ENCODE results near the gene SH3BP1.
"Not testable (repeated sequence)": the region's sequence is repeated elsewhere in the genome, so short reads cannot be mapped to it uniquely, and the experiment has no call there.

Gene SH3BP1

DNA sequence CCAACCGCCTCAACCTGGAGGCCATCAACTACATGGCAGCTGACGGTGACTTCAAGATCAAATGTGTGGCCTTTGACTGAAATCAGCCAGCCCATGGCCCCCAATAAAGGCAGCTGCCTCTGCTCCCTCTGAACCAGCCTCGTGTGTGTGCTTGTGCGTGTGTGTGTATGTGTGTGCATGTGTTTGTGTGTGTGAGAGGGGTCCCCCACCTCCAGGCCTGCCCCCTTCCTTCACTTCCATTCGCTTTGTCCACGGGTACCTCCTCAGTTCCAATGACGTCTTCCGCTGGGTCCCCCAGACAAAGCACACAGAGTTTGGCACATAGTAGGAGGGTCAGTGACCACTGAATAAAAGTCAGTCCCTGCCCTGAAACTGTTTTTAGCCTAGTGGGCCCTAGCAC is 40.2 kb downstream of the SH3BP1 start:
- DNase-seq (ENCODE audit: low spot score): no peak

DNA sequence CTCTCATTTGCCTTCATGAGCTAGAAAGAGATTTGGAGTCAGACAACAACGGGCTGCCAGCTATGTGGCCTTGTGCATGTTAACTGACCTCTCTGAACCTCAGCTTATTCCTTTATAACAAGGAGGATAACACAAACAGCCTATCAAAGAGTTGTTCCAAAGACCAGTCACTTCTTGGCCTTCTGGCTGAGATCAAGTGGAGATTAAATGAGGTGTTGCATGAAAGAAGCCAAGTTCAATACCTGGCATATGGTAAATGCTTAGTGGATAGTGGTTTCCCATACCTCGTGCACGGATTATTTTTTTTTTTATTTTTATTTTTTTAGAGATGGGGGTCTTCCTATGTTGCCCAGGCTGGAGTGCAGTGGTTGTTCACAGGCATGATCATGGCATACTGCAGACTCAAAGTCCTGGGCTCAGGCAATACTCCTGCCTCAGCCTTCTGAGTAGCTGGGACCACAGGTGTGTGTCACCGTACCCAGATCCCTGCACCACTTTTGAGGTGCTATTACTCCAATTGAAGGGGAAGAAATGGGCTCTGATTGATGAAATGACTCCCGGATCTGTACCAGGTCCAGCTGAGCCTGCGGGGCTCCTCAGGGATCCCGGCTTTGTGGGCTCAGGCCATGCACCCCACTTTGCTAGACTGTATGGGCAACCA is 40.9 kb downstream of the SH3BP1 start:
- DNase-seq (ENCODE audit: low spot score): no peak

- no peak for DNase-seq (ENCODE audit: low spot score)
These were observed 41.5 kb downstream of the SH3BP1 start for GRCh38 chr22:37681001-37681424.

DNA sequence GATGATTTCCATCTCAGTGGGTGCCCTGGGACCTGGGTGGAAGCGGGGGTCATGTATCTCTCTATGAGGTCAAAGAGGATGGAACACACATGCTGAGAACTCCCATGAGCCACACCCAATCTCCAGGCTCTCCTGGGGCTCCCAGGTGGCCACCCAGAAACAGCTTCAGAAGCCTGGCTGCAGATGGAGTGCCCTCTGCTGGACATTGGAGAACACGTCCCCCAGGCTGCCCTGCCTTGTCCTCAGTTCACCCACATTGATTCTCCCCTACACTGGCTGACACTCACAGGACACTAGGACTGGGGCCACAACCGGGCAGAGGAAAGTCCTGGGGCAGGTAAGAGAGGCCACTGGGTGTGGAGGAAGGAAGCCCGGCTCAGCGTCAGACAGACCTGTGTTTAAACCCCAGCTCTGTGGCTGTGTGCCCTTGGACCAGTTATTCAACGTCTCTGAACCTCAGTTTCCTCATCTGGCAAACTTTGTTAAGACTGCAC is 42.1 kb downstream of the SH3BP1 start:
- DNase-seq (ENCODE audit: low spot score): peak; percentile 79

GRCh38 chr22:37684803-37685615 is 45.5 kb downstream of the SH3BP1 start:
- DNase-seq (ENCODE audit: low spot score): no peak

DNA sequence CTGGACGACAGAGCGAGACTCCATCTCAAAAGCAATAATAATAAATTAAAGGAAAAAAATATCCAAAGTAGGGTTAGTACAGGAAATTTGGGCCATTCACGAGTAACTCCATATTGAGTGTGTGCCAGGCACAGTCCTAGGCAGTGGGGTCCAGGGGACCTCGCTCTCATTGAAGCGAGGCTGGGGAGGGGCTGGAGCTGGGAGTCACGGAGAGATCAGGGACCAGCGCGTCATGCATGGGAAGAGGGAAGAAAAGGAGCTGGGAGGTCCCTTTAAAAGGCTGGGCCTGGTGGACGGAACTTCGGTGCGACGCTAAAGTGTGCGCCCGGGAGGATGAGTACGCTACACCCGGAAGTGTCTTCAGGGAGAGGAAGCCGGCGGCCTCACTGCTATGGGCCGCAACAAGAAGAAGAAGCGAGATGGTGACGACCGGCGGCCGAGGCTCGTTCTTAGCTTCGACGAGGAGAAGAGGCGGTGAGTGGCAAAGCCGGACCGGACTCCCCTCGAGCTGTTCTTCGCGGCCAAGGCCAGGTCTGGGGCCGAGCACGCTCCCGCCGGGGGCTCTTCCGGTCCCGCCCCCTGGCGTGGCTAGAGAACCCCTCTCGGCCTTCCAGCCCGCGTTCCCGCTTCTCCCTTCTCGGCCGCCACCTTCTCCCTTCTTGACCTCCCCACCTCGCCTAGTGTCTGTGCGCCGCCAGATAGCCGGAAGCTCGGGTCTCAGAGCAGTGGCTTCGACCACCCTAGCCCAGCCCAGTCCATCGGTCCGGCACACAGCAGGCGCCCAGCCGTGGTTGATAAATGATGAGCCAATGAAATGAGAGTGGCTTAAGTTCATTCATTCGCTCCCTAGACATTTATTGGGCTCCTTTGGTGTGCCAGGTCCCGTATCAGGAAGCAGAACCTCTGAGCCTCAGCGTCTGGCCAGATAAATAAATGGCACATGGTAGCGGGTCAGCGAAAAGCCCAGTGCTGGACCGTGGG is 46.8 kb downstream of the SH3BP1 start, which contains the start of gene NOL12:
TSS of gene NOL12 (plus strand) at position 342 of the 981 bp plus-strand sequence. CDS start at position 392, 50 bp downstream.
- DNase-seq (ENCODE audit: low spot score): peak; percentile 74

DNA sequence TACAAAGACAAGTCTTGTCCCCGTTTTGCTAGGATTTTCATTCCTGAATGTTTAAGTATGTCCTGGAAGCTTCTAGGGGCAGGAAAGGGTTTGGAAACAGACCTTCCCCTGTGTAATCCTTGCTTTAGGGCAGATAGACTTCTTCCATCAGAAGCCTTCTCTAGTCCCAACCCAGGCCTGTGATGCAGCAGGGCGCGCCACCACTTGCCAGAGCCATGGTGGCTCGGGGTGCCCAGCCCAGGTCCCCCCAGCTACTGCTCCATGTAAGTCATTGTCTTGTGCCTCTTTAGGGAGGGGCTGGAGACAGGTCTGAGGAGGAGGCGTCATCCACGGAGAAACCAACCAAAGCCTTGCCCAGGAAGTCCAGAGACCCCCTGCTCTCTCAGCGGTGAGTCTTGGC is 50.9 kb downstream of the SH3BP1 start:
- no peak for DNase-seq (ENCODE audit: low spot score)

- no peak for DNase-seq (ENCODE audit: low spot score)
These were observed 51.5 kb downstream of the SH3BP1 start for GRCh38 chr22:37690901-37691504.

DNA sequence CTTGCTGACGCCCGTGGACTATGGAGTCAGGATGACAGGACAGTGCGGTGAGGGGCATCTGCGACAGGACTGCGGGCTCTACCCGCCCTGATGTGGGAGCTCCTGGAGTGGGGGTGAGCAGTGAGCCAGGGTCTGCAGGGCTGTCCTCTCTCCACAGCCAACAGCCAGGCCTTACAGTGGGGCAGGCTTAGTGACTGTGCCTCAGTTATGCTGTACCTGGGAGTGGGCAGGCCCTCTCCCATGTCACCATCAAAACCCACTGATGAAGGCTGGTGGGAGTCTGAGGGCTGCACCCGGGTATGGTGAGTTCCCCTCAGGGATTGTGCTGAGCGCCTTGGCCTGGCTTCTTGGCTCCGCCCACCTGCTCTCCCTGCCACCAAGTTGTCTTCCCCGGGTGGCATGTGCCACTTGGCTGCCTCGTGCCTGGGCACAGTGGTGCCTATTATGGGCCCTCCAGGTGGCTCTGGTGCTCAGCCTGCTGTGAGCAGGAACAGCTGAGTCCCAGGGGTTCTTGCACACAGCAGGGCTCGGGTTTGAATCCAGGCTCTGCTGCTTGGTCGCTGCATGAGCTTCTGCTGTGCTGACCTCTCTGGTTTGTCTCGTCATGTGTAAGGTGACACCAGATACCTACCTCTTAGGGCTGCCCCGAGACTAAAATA is 53.3 kb downstream of the SH3BP1 start:
- no peak for DNase-seq (ENCODE audit: low spot score)

- DNase-seq (ENCODE audit: low spot score): not testable (repeated sequence)
These were observed 54.7 kb downstream of the SH3BP1 start for GRCh38 chr22:37694131-37694530.

GRCh38 chr22:37696260-37696656 is 56.8 kb downstream of the SH3BP1 start:
- DNase-seq (ENCODE audit: low spot score): not testable (repeated sequence)

DNA sequence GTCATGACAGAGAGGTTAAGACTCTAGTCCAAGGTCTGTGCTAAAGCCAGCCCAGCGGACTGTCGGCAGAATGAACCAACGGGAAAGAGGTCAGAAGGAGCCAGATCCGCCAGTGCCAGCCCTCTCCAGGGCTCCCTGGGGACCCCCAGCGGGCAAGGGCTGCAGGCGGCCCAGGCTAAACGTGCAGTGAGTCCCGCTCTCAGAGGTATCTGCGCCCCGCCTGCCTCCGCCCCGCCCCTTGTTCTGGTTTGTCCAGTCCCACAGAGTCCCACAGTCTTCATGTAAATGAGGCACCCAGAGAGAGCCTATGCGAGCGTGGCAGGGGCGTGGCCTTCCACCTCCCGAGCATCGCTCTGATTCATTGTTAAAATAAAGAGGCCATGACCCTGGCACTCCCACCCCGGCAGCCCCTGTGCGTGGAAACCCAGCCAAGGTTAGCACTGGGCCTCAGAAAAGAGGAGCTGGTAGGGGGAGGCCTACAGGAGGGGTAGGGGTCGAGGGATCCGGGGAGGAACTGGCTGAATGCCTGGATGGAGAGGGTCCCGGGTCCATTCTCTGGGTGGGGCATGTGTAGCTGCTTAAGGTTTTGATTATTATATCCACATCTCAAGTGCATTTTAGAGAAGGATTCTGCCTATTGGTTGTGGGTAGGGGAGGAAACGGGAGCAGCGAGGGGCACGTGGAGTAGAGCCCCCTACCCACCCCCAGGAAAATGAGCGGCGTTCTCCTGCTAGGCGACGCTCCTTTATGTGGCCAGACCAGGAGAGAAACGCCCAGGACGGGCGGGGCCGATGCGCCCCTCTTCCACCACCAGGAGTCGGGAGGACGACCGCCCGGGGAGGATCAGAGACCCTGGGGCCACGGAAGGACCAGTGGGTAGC is 57.4 kb downstream of the SH3BP1 start, which contains the start of gene TRIOBP:
TSS of gene TRIOBP (plus strand) at position 392 of the 881 bp plus-strand sequence. CDS start 4,318 bp downstream, outside the sequence.
- DNase-seq (ENCODE audit: low spot score): peak; percentile 79

DNA sequence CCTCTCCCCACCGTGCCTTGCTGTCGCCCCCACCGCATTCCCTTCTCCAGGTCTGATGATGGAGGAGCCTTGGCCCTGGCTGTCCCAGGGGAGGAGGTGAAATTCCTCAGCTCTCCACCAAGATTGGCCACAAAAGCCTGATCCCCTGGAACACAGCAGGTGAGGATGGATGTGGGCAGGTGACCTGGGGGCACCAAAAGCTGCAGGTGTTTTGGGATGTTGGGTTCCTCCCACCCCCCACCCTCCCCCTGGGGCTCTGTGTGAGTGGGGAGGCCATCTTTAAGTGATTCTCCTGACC is 58.0 kb downstream of the SH3BP1 start:
- no peak for DNase-seq (ENCODE audit: low spot score)

- no peak for DNase-seq (ENCODE audit: low spot score)
These were observed 61.8 kb downstream of the SH3BP1 start for GRCh38 chr22:37701141-37701786.

DNA sequence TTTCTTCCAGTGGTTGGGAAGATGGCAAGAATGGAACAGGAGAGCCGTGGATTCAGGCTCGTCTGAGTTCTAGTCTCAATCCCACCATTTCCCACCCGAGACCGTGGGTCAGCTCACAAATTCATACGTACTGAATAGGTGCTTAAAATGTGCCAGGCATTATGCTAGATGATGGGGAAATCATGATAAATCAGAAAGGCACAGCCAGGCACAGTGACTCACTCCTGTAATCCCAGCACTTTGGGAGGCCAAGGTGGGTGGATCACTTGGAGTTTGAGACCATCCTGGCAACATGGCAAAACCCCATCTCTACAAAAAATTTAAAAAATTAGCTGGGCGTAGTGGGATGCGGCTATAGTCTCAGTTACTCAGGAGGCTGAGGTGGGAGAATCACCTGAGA is 64.4 kb downstream of the SH3BP1 start:
- no peak for DNase-seq (ENCODE audit: low spot score)

DNA sequence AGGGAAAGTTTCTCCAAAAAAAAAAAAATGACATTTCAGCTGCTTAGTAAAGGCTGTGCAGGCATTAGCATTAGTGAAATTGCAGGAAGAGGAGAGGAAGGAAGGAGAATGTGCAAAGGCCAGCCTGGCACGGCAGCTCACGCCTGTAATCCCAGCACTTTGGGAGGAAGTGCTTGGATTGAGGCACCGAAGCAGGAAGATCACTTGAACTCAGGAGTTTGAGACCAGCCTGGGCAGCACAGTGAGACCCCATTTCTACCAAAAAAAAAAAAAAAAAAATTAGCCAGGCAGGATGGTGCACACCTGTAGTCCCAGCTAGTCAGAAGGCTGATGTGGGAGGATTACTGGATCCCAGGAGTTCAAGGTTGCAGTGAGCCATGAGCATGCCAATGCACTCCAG is 65.2 kb downstream of the SH3BP1 start:
- DNase-seq (ENCODE audit: low spot score): no peak

GRCh38 chr22:37705205-37705604 is 65.7 kb downstream of the SH3BP1 start:
- no peak for DNase-seq (ENCODE audit: low spot score)
